Suprapubic skin (tissue), 4 donors: ENCODE measurements around the gene PCDHA5. TPM values are rescaled to one million over a fixed set of nuclear protein-coding genes. Genes with fewer than 3 reads are reported as not detected.
"Not testable (repeated sequence)": the region's sequence is repeated elsewhere in the genome, so short reads cannot be mapped to it uniquely, and the experiment has no call there.

Source experiments
- DNase-seq, 2 donors: peaks; one replicate each; pipeline ENCODE4 v3.0.0-alpha.2; 2019; ENCODE audit warnings: low spot score in 2 of 2
- H3K27ac ChIP-seq: fragments of 200-600 bp; sonication (generic); one replicate; pipeline ENCODE4 v1.5.1; 2019
- H3K27me3 ChIP-seq: fragments of 200-600 bp; sonication (generic); one replicate; pipeline ENCODE4 v1.5.1; 2019
- H3K36me3 ChIP-seq: fragments of 200-600 bp; sonication (generic); one replicate; pipeline ENCODE4 v1.5.1; 2019
- H3K4me1 ChIP-seq: fragments of 200-600 bp; sonication (generic); one replicate; pipeline ENCODE4 v1.5.1; 2019
- H3K4me3 ChIP-seq: fragments of 200-600 bp; sonication (generic); one replicate; pipeline ENCODE4 v1.5.1; 2019; ENCODE audit warnings: mild to moderate bottlenecking
- H3K9me3 ChIP-seq: fragments of 200-600 bp; sonication (generic); one replicate; pipeline ENCODE4 v1.5.1; 2019
- CTCF ChIP-seq, 2 donors: fragments of 200-600 bp in 1 of 2; fragments of 450-650 bp in 1 of 2; sonication (generic) in 1 of 2; IDR thresholded peaks; one replicate each; pipeline ENCODE4 v1.5.1; 2016 to 2019; ENCODE audit warnings: antibody characterized with exemption in 2 of 2, mild to moderate bottlenecking in 1 of 2, moderate library complexity in 1 of 2
- EP300 ChIP-seq: sonication (generic); formaldehyde crosslinking; IDR thresholded peaks from one replicate; pipeline ENCODE4 v1.6.1; 2017; ENCODE audit warnings: antibody characterized with exemption
- POLR2A ChIP-seq, 2 donors: fragments of 450-650 bp; IDR thresholded peaks; one replicate each; pipeline ENCODE4 v1.6.1; 2017; ENCODE audit warnings: antibody characterized with exemption in 2 of 2, mild to moderate bottlenecking in 2 of 2, moderate library complexity in 2 of 2
- POLR2AphosphoS5 ChIP-seq, 3 donors: sonication (generic); formaldehyde crosslinking; IDR thresholded peaks; one replicate each; pipeline ENCODE4 v1.6.1; 2017; ENCODE audit warnings: antibody characterized with exemption in 3 of 3
- WGBS: methylation state at CpG from one replicate; pipeline ENCODE4 v1.1.5; 2018; 5-methylcytosine and 5-hydroxymethylcytosine counted together
- total RNA-seq, 4 donors: library from RNA; depleted of rRNA; stranded (reverse); fragments of >200 nt; gene quantifications; one replicate each; pipeline ENCODE4 v1.1.0, GENCODE V29; 2016

The PCDHA5 gene
- total RNA-seq, 4 donors from 2014 or later: 0.15 to 0.42 (median 0.16) TPM; not detected in 1

- no peaks in the 10 kb centered on the region for H3K36me3 ChIP-seq
- H3K9me3 ChIP-seq: peaks cover 28% of the 10 kb centered on the region
- H3K27me3 ChIP-seq: no peaks in the 10 kb centered on the region
- H3K4me3 ChIP-seq: peak overlapping the region; percentile 26
- no peaks in the 10 kb centered on the region for H3K4me1 ChIP-seq
- WGBS: 22% methylated on average over 16 of the region's 16 CpGs
- DNase-seq: no peak
- no peak overlapping the region for H3K27ac ChIP-seq
- TF ChIP-seq CTCF (IDR thresholded peaks at IDR 0.05) (no peak), POLR2AphosphoS5 (IDR thresholded peaks at IDR 0.05) (no peak), EP300 (no peak), POLR2A (IDR thresholded peaks at IDR 0.05) (no peak)
Observed at GRCh38 chr5:140801494-140801841, 19.9 kb upstream of the PCDHA5 start.

GRCh38 chr5:140802381-140802780 is 19.0 kb upstream of the PCDHA5 start:
- H3K4me3 ChIP-seq, H3K27ac ChIP-seq, H3K27me3 ChIP-seq, DNase-seq, H3K4me1 ChIP-seq, H3K36me3 ChIP-seq: not testable (repeated sequence)
- WGBS: 68% methylated on average over 26 of the region's 45 CpGs
- H3K9me3 ChIP-seq: peaks cover 21% of the 10 kb centered on the region

- WGBS: 57% methylated on average over 23 of the region's 53 CpGs
- no peak for TF ChIP-seq POLR2AphosphoS5 (IDR thresholded peaks at IDR 0.05)
- TF ChIP-seq EP300: no peak
- no peak for TF ChIP-seq CTCF (IDR thresholded peaks at IDR 0.05)
- no peak for TF ChIP-seq POLR2A (IDR thresholded peaks at IDR 0.05)
Observed at GRCh38 chr5:140802781-140803271, 18.6 kb upstream of the PCDHA5 start.

DNA sequence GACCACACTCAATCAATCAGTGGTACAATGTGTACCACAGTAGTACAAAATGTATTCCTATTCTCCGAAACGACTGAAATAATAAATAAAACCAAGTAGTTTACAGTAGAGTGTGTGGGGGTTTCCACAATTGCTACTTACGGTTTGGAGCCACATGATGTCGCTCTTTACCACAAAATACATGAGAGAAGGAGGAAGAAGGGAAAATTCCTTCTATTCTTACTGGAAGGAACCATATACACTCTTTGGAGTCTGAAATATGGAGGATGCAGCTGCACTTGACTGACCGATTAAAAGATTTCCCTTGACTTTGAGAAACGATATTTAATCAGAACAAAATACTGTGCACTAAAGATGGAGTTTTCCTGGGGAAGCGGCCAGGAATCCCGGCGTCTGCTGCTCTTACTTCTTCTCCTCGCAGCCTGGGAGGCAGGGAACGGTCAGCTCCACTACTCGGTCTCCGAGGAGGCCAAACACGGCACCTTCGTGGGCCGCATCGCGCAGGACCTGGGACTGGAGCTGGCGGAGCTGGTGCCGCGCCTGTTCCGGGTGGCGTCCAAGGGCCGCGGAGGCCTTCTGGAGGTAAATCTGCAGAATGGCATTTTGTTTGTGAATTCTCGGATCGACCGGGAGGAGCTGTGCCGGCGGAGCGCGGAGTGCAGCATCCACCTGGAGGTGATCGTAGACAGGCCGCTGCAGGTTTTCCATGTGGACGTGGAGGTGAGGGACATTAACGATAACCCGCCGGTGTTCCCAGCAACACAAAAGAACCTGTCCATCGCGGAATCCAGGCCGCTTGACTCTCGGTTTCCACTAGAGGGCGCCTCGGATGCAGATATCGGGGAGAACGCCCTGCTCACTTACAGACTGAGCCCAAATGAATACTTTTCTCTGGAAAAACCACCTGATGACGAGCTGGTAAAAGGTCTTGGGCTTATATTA is 14.3 kb upstream of the PCDHA5 start, which contains the start of gene PCDHA4:
Gene PCDHA4, plus strand, starts transcription at position 235 of the 942 bp plus-strand sequence.
- DNase-seq: no peak
- H3K27ac ChIP-seq: no peak within 1 kb of the TSS

More at GRCh38 chr5:140802781-140803271, 18.6 kb upstream of the PCDHA5 start:
- Histone ChIP-seq H3K36me3 (no peaks in the 10 kb centered on the region), H3K4me3 (no peak overlapping the region), H3K4me1 (no peaks in the 10 kb centered on the region), H3K27me3 (peaks cover 4% of the 10 kb centered on the region), H3K27ac (no peak overlapping the region), H3K9me3 (peaks cover 21% of the 10 kb centered on the region)
- DNase-seq: no peak

GRCh38 chr5:140808241-140808888 is 13.0 kb upstream of the PCDHA5 start:
- not testable (repeated sequence) for H3K27me3 ChIP-seq, H3K27ac ChIP-seq, H3K4me1 ChIP-seq, H3K4me3 ChIP-seq, DNase-seq, H3K36me3 ChIP-seq
- H3K9me3 ChIP-seq: peaks cover 21% of the 10 kb centered on the region
- WGBS: 74% methylated on average over 22 of the region's 62 CpGs

More for the DNA sequence above, 14.3 kb upstream of the PCDHA5 start, which contains the start of gene PCDHA4:
- H3K27me3 ChIP-seq: peaks cover 4% of the 10 kb centered on the region
- WGBS: 20% methylated on average over 28 of the region's 47 CpGs
- H3K4me1 ChIP-seq: no peaks in the 10 kb centered on the region
- H3K4me3 ChIP-seq: peak within 1 kb of the TSS; percentile 33
- peaks cover 31% of the 10 kb centered on the region for H3K9me3 ChIP-seq
- no peaks in the 10 kb centered on the region for H3K36me3 ChIP-seq
- TF ChIP-seq POLR2AphosphoS5 (IDR thresholded peaks at IDR 0.05): no peak
- TF ChIP-seq POLR2A (IDR thresholded peaks at IDR 0.05): no peak
- TF ChIP-seq EP300: no peak
- no peak for TF ChIP-seq CTCF (IDR thresholded peaks at IDR 0.05)

GRCh38 chr5:140808889-140809291 is 12.5 kb upstream of the PCDHA5 start:
- H3K27ac ChIP-seq: no peak overlapping the region
- TF ChIP-seq POLR2A (IDR thresholded peaks at IDR 0.05): no peak
- no peak for TF ChIP-seq CTCF (IDR thresholded peaks at IDR 0.05)
- TF ChIP-seq POLR2AphosphoS5 (IDR thresholded peaks at IDR 0.05): no peak
- H3K27me3 ChIP-seq: peaks cover 4% of the 10 kb centered on the region
- peaks cover 21% of the 10 kb centered on the region for H3K9me3 ChIP-seq
- H3K4me1 ChIP-seq: no peaks in the 10 kb centered on the region
- no peaks in the 10 kb centered on the region for H3K36me3 ChIP-seq
- DNase-seq: no peak
- no peak overlapping the region for H3K4me3 ChIP-seq
- WGBS: no CpG with 5 or more reads among the region's 43 CpGs
